Heart left ventricle (tissue), 13 donors: ENCODE data around the gene P2RX3.

Experiments used
- CTCF ChIP-seq, 12 donors: fragments of 200-600 bp; sonication (generic) in 4 of 12; IDR thresholded peaks; one replicate each; pipeline versions ENCODE4 v1.5.0 to v1.8.0; 2018 to 2022; ENCODE audit warnings: antibody characterized with exemption in 12 of 12, mild to moderate bottlenecking in 5 of 12
- POLR2A ChIP-seq, 2 donors: fragments of 450-650 bp; IDR thresholded peaks; one replicate each; pipeline ENCODE4 v1.6.1; 2017; ENCODE audit warnings: antibody characterized with exemption in 2 of 2, mild to moderate bottlenecking in 2 of 2, moderate library complexity in 2 of 2
- donor health status: ischemic (EF 13 %, LVEDD 7.1; RV severe dilation, severe dysfunction).
- donor health status: DM: no; HTN: yes; CAD: no.
- donor health status: DM: no; HTN: no; CAD: no.
- donor health status: ischemic (EF 25% LVEDD 6.9; RV normal size, moderate dysfunction).
- donor health status: ischemic (EF 25% LVEDD 5.7; RV mildly dilated, moderate dysfunction).
- donor health status: ischemic (EF 35%, LVEDD 5.7; RV mildly dilated, moderate dysfunction).
- donor health status: nonischemic (EF 11% LVEDD 7.7; RV severe dilation, severe dysfunction).
- donor health status: DM: yes; HTN: yes; CAD: no.
- donor health status: PGD.
- donor health status: ischemic (EF 29% LVEDD 5.4; RV normal size, mild dysfunction).
- donor health status: nonischemic (EF 23%, LVEDD 6.1; RV moderate dilation, normal function).

DNA sequence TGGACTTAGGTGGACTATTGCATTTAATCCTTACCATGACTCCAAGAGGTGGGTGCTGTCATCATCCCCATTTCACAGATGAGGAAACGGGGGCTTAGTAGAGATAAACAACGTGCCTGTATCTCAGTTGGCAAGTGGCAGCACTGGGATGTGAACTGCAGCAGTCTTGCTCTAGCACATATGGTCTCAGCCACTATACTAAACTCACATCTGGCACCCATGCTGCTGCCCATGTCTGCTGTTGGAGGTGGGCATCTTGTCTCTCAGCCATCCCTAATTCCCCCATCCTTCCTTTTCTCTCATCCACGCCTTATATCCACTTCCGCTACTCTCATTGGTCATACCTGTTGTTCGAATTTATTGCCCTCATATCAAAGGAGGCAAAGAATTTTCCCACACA lies 39.0 kb downstream of the P2RX3 start:
- no peak for TF ChIP-seq CTCF (IDR thresholded peaks at IDR 0.05)
- no peak for TF ChIP-seq POLR2A (IDR thresholded peaks at IDR 0.05)
